GM03348 (cell line): ENCODE data around the gene GALNT14.

Experiments used
- DNase-seq: peaks from one replicate; pipeline ENCODE4 v3.0.0; 2012; ENCODE audit warnings: low spot score

The GALNT14 gene

GRCh38 chr2:31083234-31083993 lies 54.8 kb downstream of the GALNT14 start:
- no peak for DNase-seq

DNA sequence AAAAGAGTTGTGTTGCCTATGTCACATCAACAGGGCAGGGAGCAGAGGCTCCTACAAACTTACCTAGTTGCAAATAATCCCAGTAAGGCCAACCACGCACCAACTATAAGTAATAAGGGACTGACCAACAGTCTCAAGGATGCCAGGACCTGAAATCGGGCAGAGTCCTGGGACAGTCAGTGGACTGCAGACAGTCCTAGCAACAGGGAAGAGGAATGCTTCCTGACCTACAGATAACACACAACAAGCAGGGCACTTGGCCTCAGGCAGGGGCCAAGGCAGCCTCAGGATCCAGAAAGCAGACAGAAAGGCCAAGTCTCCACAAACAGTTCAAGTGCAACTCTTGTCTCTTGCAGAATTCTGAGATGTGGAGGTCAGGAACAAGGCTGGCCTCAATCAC lies 56.2 kb downstream of the GALNT14 start:
- no peak for DNase-seq

DNA sequence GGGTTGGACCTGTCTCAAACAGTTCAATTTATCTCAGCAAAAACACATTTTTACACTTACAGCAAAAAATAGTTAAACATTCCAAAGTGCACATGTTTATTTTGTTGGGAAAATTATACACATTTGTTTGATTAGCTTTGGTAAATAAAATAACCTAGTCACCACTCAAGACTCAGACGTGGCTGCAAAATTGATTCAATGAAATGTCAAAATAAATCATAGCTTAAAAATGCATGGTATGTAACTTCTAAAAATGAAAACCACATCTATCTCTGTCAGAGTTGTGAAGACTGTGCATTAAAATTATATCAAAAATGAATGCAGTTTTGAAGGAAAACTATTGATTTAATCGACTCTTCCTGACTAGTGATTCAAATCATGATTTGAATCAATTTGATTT lies 56.7 kb downstream of the GALNT14 start:
- DNase-seq: no peak

DNA sequence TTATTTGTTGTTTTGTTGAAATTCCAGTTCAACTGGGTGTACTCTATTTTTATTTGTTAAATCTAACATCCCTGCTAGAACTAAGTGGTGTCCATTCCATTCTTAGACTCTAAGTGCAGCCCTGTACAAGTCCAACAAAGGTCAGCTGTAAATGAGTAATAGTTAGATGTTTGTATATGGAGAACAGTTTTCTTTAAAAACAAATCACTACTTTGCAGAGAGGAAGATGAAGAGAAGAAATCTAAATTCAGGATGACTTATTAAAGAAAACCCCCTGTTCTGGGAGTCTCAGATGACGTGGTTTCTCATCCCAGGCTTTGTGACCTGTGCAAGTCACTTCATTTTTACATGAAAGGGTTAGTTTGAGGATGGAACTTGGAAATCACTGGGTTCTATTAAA lies 57.9 kb downstream of the GALNT14 start:
- no peak for DNase-seq

DNA sequence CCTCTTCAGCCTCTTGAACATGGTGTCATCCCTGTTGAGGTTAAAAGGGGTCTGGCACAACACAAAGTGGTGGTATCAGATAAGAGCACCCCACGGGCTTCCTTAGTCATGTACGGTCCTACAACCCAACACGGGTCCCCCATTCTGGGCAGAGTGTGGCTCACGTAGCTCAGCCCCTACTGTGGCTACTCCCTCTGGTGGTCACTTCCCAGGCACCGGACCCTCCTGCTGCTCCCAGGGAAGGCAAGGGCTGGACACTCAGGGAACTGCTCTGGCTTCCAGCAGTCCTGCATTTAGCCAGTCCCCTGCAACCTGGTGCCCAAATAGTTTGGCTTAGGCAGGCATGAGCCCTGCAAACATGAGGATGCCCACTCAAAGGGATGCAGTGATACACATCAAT lies 58.6 kb downstream of the GALNT14 start:
- no peak for DNase-seq

DNA sequence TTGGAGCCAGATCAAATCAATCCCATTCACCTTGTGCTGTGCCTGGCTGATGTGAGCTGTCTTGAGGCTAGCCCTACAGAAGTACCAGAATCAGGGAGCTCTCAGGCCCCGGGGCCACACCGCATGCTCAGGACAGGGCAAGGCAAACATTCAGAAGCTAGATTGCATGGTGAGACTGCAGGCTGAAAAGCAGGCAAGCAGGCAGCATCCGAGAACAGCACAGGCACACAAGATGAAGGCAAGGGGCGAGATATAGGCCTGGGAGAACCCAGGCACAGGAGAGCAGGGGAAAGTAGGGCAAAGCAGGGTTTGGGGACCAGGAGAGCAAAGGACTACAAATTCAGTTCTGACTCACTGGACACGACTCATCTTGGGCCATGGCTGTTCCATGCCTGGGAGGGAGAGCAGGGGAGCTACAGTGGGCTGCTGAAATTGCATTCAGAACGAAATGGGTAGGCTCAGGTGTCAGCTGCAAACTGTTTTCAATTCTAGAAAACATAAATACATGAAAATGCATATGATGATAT lies 59.6 kb downstream of the GALNT14 start:
- no peak for DNase-seq

DNA sequence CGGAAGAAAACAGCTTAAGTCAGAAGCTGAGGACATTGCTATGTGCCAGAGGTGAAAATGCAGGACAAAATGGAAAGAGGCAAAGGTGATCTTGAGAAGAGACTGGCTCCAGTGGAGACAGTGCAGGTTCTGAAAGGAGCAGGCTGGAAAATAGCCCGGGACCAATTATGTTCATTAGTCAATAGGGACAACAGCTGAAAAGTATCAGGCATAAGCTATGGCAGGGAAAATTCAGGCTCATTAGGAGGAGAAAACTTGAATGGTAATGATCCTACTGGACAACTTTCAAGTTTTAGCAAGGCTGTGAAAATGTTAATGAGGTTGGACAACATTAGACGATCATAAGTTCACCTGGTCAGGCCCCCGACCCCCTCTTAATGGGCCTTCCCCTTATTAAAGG lies 60.2 kb downstream of the GALNT14 start:
- no peak for DNase-seq

DNA sequence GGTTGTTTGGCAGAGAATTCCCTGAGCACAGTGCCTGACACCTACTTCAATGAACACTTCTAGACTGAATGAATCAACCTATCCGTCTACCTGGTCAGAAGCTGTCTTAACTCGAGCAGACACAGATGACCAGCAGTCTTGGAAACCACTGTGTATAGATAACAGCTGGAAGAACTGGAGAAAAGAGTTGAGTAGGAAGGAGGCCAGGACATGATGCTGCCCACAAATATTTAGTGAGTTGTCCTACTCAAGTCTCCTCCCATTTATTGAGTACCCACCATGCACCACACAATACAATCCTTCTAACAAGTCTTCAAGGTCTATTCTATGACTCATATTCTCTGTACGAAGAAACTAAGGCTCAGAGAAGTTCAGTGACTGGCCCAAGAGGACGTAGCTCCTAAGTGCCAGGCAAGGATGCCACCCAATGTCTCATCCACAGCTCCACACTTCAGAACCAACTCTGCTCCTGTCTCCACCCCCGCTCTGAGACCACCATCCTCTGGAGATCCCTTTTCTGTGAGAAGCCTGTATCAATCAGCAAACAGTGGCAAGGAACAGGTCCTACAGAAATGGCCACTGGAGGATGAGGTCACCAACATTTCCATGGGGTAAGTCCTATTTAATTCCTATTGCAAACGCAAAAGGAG lies 62.2 kb downstream of the GALNT14 start:
- DNase-seq: no peak

DNA sequence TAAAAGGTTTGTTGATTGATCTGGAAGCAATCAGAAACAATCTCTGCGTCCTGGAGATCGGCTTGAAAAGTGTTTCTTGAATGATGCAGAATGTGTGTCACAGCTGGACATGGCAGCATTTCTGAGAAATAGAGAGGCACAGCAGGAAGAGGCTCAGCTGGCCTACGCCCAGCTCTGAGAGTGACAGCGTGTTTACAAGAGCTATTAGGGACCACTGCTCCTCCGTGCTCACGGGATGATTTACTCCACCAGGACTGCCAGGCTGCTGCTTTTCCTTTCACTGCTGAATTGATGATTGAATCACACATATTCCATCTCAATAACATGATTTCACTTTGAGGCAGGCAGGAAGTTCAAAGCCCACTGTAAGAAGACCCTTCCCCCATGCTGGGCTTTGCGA lies 62.8 kb downstream of the GALNT14 start:
- no peak for DNase-seq

DNA sequence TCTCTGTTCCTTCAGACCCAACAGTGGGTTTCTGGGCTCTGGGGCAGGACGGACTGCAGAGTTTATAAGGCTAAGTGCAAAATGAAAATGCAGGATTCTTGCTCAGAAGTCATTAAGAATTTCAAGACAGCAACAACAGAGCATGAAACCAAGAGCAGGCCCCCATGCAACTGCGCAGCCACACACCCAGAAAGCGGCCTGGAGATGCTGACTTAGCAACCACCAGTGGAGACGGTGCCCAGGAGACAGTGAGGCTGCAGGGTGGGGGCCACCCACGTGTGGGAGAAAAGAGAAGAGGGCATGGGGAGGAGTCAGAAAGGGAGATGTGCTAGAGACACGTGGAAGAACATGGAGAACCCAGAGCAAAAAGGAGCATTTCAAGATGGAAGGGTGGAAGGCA lies 66.5 kb downstream of the GALNT14 start:
- no peak for DNase-seq

DNA sequence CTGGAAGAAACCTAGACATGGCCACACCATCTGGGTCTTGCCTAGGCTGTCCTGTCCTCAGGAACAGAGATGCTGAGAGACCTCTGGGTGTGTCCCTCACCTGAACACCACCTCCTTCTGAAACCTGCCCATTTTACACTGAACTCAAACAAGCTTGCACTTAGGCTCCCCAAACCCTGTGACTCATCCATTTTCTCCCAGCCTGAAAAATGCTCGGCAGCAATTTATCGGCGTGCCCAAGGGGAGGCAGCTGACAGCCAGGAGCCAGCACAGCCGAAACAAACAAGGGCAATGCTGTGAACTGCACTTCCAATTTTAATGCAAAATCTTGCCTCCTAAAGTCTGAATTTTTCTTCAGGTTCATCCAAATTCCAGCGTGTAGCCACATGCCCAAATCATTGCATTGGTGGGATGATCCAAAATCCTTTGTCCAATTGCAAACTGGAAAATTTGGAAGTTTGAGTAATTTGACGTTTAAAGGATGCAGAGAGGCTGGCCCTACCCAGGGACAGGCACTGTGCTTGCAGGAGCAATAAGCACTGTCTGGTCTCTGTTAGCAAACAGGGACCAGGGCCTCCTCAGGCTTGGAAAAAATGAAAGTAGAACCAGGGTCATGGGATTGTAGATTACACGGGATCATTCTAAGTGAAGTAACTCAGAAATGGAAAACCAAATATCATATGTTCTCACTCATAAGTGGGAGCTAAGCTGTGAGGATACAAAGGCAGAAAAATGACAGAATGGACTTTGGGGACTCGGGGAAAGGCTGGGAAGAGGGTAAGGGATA lies 67.7 kb downstream of the GALNT14 start:
- DNase-seq: no peak

- DNase-seq: no peak
Measured at GRCh38 chr2:31069643-31070325, 68.5 kb downstream of the GALNT14 start.

- DNase-seq: no peak
Measured at GRCh38 chr2:31067259-31067658, 71.0 kb downstream of the GALNT14 start.

DNA sequence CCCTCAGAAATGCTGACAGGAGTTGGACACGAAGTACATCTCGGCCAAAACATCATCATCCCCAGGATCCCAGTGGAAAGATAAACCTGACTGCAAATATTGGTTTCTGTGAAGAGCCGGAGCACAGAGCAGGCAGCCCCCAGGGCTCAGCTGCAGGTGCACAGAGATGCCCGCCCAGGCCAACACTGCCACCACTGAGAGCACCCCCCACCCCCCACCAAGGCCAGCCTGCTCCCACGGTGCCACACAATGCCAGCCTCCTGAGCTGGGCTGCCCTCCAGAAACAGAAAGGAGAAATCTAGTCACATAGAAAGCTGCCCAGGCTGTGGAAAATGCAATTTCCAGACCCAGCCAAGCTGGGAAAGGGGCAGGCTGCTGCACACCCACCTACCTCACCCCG lies 71.7 kb downstream of the GALNT14 start:
- no peak for DNase-seq

GRCh38 chr2:31066086-31066485 lies 72.2 kb downstream of the GALNT14 start:
- DNase-seq: no peak

DNA sequence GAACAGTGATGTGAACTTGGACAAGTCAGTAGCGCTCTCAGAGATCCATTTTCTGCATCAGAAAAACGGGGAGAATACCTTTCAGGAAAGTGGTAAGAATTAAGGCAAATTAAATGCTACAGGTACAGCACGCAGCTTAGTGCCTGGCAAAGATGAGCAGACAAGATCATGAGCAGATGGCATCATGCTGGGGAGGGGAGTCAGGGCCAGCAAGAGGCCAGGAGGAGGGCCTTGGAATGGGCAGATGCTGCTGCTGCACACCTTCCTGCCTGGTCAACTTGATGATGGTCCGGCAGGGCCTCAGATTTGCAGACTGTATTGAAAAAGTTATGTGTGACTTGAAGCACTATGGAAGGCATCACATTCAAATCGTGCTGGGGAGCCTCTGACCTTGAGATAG lies 72.9 kb downstream of the GALNT14 start:
- DNase-seq: no peak

- no peak for DNase-seq
Measured at GRCh38 chr2:31060397-31060796, 77.8 kb downstream of the GALNT14 start.

DNA sequence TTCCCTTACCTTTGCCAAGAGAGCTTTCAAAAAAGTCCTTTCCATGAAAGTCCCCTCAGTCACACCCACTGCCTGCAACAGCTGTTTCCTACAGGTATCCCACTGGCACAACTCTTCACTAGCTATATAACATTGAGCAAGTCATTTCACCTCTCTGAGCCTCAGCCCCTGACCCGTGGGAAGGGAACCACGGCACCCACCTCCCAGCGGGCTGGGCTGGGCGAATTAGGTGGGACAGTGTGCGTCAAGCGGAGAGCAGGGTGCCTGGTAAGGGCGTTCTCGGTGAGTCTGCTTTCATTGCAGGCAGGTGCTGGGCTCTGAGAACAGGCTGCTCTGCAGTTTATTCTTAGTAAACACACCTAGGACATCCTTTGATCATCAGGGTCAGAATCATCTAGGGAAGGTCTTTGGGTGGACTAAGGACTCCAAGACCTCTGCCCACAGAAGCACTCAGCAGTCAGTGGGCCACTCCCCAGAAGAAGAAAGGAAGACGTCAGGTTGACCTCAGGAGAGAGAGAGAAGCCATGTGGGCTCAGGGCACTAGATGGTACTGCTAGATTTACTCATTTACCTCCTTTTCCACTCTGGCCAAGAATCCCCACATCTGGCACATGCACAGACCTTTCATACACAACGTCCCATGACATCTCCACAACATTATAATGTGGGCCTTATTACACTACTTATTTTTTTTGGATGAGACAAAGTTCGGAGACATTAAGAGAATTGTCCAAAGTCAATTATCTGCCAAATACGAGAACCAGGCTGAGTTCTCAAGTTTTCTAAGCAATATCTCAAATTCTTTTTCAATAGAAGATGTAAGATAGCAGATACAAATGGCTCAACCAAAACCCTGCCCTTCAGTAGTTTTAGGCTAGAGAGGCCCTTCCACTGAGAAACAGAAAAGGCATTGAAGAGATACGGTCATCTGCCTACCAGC lies 79.9 kb downstream of the GALNT14 start:
- DNase-seq: no peak

DNA sequence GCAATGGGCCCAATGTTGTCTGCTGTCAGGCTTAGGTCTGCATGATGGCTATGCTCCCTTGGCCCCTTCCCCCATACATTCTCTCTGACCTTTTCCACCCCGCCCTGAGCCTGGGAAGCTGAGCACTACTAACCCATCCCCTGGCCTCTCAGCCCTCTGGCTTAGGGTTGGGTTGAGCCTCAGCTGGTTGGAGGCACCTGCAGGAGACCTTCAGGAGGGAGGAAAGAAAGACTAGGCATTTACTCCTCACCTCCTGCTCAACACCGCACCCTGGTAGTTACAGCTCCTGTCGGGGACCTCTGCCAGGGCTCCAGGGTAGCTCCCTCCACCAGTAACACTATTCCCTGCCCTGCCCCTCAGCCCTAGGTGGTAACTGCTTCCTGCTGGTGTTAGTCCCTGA lies 80.5 kb downstream of the GALNT14 start:
- no peak for DNase-seq

- no peak for DNase-seq
Measured at GRCh38 chr2:31055938-31056337, 82.3 kb downstream of the GALNT14 start.

GRCh38 chr2:31054842-31055388 lies 83.3 kb downstream of the GALNT14 start:
- DNase-seq: no peak
